DND-41 (cell line): ENCODE results near the gene TWF2.

Experiments used
- ATAC-seq: fragments of 200-7000 bp; cut with Tn5 transposase; 3 replicates; pipeline ENCODE4 v1.9.1; 2021; ENCODE audit warnings: low read depth; ENCODE audit not compliant: insufficient read depth
- DNase-seq: peaks from one replicate; pipeline ENCODE4 v3.0.0-alpha.2; 2020
- H2AFZ ChIP-seq: 2 replicates; pipeline ENCODE4 v1.6.0; 2012; ENCODE audit warnings: low read depth, low read length
- H3K27ac ChIP-seq: 2 replicates; pipeline ENCODE4 v1.5.1; 2012; ENCODE audit warnings: low read length, inconsistent platforms
- H3K27me3 ChIP-seq: fragments of 200-600 bp; sonication (generic); 2 replicates; pipeline ENCODE4 v1.6.0; 2012; ENCODE audit warnings: low read length, mild to moderate bottlenecking, inconsistent platforms; ENCODE audit not compliant: insufficient read depth, poor library complexity
- H3K36me3 ChIP-seq: 2 replicates; pipeline ENCODE4 v1.5.1; 2012; ENCODE audit warnings: low read length, inconsistent platforms; ENCODE audit not compliant: insufficient read depth
- H3K4me1 ChIP-seq: 2 replicates; pipeline ENCODE4 v1.5.1; 2012; ENCODE audit warnings: mild to moderate bottlenecking, low read length; ENCODE audit not compliant: insufficient read depth
- H3K4me2 ChIP-seq: 2 replicates; pipeline ENCODE4 v1.6.0; 2012; ENCODE audit warnings: mild to moderate bottlenecking, moderate library complexity, low read length, inconsistent platforms; ENCODE audit not compliant: insufficient read depth
- H3K4me3 ChIP-seq, 2 experiments: fragments of 200-600 bp in 1 of 2; shearing (Covaris generic) in 1 of 2; 2 replicates each; pipeline ENCODE4 v1.5.1; 2012 to 2016; ENCODE audit warnings: inconsistent platforms in 2 of 2, low read length in 2 of 2, mild to moderate bottlenecking in 2 of 2, low read depth in 1 of 2, moderate library complexity in 1 of 2
- H3K79me2 ChIP-seq: 2 replicates; pipeline ENCODE4 v1.6.0; 2012; ENCODE audit warnings: low read length, inconsistent platforms; ENCODE audit not compliant: insufficient read depth
- H3K9ac ChIP-seq: 2 replicates; pipeline ENCODE4 v1.6.0; 2012; ENCODE audit warnings: low read depth, mild to moderate bottlenecking, inconsistent platforms, low read length, moderate library complexity
- H3K9me3 ChIP-seq: 2 replicates; pipeline ENCODE4 v1.5.1; 2012; ENCODE audit warnings: low read length, moderate library complexity, mild to moderate bottlenecking, inconsistent platforms; ENCODE audit not compliant: insufficient read depth, severe bottlenecking
- H4K20me1 ChIP-seq: 2 replicates; pipeline ENCODE4 v1.6.0; 2012; ENCODE audit warnings: low read length; ENCODE audit not compliant: insufficient read depth
- CTCF ChIP-seq: IDR thresholded peaks from 2 replicates; pipeline ENCODE4 v1.5.1; 2012; ENCODE audit warnings: borderline replicate concordance, low read length, moderate library complexity, mild to moderate bottlenecking; ENCODE audit not compliant: poor library complexity, severe bottlenecking; ENCODE audit errors: extremely low read depth
- EZH2 ChIP-seq: IDR thresholded peaks from 3 replicates; pipeline ENCODE4 v1.6.1; 2012; ENCODE audit warnings: borderline replicate concordance, low read depth, mild to moderate bottlenecking, moderate library complexity, low read length, inconsistent platforms; ENCODE audit not compliant: severe bottlenecking

The TWF2 gene

GRCh38 chr3:52246728-52247408 is 7.9 kb upstream of the TWF2 start:
- Histone ChIP-seq H3K9me3 (no peaks in the 10 kb centered on the region), H3K4me1 (peaks cover 35% of the 10 kb centered on the region), H3K4me3 (peak overlapping the region in 1 of 2 experiments; percentile 71; a peak in 2 of 4 replicates), H3K36me3 (peaks cover 35% of the 10 kb centered on the region), H3K27me3 (no peaks in the 10 kb centered on the region), H3K79me2 (no peaks in the 10 kb centered on the region), H2AFZ (no peak overlapping the region), H3K27ac (peak overlapping the region; percentile 65; the same call in 1 of the 2 replicates), H3K4me2 (peak overlapping the region; percentile 89), H4K20me1 (peaks cover 18% of the 10 kb centered on the region), H3K9ac (peak overlapping the region; percentile 63)
- ATAC-seq (no peak), DNase-seq (peak; percentile 5)
- TF ChIP-seq EZH2 (no peak), CTCF (no peak)

GRCh38 chr3:52246264-52246620 is 7.3 kb upstream of the TWF2 start:
- Histone ChIP-seq H3K27me3 (no peaks in the 10 kb centered on the region), H3K9me3 (no peaks in the 10 kb centered on the region), H4K20me1 (peaks cover 18% of the 10 kb centered on the region), H3K36me3 (peaks cover 29% of the 10 kb centered on the region), H3K27ac (peak overlapping the region; percentile 65), H3K4me1 (peaks cover 35% of the 10 kb centered on the region), H3K4me2 (peak overlapping the region; percentile 89), H3K9ac (peak overlapping the region; percentile 63), H3K4me3 (peak overlapping the region; percentile 13 to 71; a peak in 3 of 4 replicates), H3K79me2 (no peaks in the 10 kb centered on the region), H2AFZ (peak overlapping the region; percentile 76)
- peak; percentile 15 for ATAC-seq
- no peak for DNase-seq
- TF ChIP-seq CTCF (no peak), EZH2 (no peak)

GRCh38 chr3:52245322-52246263 is 6.6 kb upstream of the TWF2 start, which contains the start of gene PPM1M:
Gene PPM1M, plus strand, starts transcription at chr3:52245759. Its CDS starts 66 bp downstream, at chr3:52245825.
- Histone ChIP-seq H2AFZ (peak within 1 kb of the TSS; percentile 76), H3K27ac (peak within 1 kb of the TSS; percentile 65), H4K20me1 (peaks cover 18% of the 10 kb centered on the region), H3K9ac (peak within 1 kb of the TSS; percentile 63), H3K9me3 (no peaks in the 10 kb centered on the region), H3K4me1 (peaks cover 39% of the 10 kb centered on the region), H3K4me2 (peak within 1 kb of the TSS; percentile 89), H3K4me3 (peak within 1 kb of the TSS; percentile 18 to 71; a peak in 3 of 4 replicates), H3K36me3 (peaks cover 22% of the 10 kb centered on the region), H3K27me3 (no peaks in the 10 kb centered on the region), H3K79me2 (no peaks in the 10 kb centered on the region)
- peak; percentile 65 for DNase-seq
- peak; percentile 73 for ATAC-seq
- TF ChIP-seq CTCF (no peak), EZH2 (no peak)
